Neutrophil (primary cell): ENCODE data around the gene ANXA5.

ENCODE experiments used
- H3K27ac ChIP-seq: fragments of 200-600 bp; sonication (generic); 2 replicates; pipeline ENCODE4 v1.5.1; 2016; ENCODE audit warnings: mild to moderate bottlenecking, moderate library complexity
- H3K27me3 ChIP-seq: fragments of 200-600 bp; sonication (generic); 2 replicates; pipeline ENCODE4 v1.6.0; 2016; ENCODE audit warnings: mild to moderate bottlenecking
- H3K36me3 ChIP-seq: fragments of 200-600 bp; sonication (generic); 2 replicates; pipeline ENCODE4 v1.5.1; 2017
- H3K4me1 ChIP-seq, 2 experiments: fragments of 200-600 bp in 1 of 2; sonication (generic) in 1 of 2; 1 replicate in 1 of 2; 2 replicates in 1 of 2; pipeline versions ENCODE4 v1.5.1 to v1.6.1; 2013 to 2016; ENCODE audit warnings: low read depth in 1 of 2, low read length in 1 of 2, mild to moderate bottlenecking in 1 of 2, moderate library complexity in 1 of 2; ENCODE audit not compliant: control insufficient read depth in 1 of 2, insufficient read depth in 1 of 2
- H3K4me3 ChIP-seq, 2 experiments: fragments of 200-600 bp in 1 of 2; sonication (generic) in 1 of 2; 1 replicate in 1 of 2; 2 replicates in 1 of 2; pipeline ENCODE4 v1.5.1; 2013 to 2016; ENCODE audit warnings: low read depth in 1 of 2, low read length in 1 of 2, mild to moderate bottlenecking in 1 of 2, moderate library complexity in 1 of 2
- H3K9me3 ChIP-seq: fragments of 200-600 bp; sonication (generic); 2 replicates; pipeline ENCODE4 v1.5.1; 2016
- CTCF ChIP-seq: fragments of 200-600 bp; sonication (generic); IDR thresholded peaks from 2 replicates; pipeline ENCODE4 v1.5.1; 2016; ENCODE audit warnings: antibody characterized with exemption

Gene ANXA5

DNA sequence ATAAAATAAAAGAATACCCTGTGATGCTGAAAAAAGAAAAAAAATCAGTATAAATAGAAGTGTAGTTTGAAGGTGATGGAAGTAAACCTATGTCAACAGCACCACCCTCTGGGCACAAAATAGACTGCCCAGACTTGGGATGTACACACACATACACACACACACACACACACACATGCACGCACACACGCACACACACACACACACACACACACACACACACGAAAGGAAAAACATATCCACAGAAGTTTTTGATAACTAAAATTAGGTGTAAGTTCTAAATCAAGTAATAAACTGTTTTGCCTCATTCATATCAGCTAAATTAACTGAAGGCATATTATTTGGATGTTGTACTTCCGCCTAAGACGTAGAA, 40.5 kb downstream of the ANXA5 start:
- Histone ChIP-seq H3K4me3 (no peak overlapping the region), H3K4me1 (no peaks in the 10 kb centered on the region), H3K27me3 (no peaks in the 10 kb centered on the region), H3K9me3 (no peaks in the 10 kb centered on the region), H3K36me3 (no peaks in the 10 kb centered on the region), H3K27ac (no peak overlapping the region)
- TF ChIP-seq CTCF = no peak

DNA sequence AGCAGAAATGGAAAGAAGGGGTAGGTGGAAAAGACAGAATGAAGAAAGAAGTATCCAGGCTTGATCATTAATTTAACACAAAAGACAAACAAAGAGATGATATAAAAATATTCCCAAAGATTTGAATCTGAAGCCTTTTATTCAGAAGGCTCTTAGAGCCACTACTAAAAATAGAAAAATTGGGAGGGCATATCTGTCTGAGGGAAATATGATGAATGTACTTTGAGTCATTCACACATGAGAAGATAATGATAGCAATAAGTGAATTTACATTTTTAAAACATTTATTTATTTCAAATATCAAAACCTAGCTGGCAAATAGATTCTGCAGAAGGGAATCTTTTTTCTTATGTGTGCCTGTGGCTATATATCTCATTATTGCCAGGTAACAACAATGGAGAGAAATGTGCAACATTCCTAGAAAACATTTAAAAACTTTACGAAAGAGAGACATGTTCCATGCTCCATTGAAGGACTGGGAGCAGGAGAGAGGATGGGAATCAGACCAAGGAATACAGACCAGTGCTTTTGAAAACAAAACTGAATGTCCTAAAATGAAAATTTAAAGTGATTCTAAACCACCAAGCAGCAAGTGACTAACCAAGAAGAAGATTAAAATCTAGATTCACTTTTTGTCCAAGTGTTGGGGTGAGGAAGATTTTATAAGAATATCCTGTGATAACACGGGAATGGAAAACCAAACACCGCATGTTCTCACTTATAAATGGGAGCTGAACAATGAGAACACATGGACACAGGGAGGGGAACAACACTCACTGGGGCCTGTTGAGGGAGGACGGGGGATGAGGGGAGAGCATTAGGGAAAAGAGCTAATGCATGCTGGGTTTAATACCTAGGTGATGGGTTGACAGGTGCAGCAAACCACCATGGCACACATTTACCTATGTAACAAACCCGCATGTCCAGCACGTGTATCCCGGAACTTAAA, 41.2 kb downstream of the ANXA5 start:
- no peaks in the 10 kb centered on the region for H3K9me3 ChIP-seq
- H3K4me3 ChIP-seq = no peak overlapping the region
- H3K4me1 ChIP-seq = no peaks in the 10 kb centered on the region
- H3K27me3 ChIP-seq = no peaks in the 10 kb centered on the region
- H3K27ac ChIP-seq = no peak overlapping the region
- no peaks in the 10 kb centered on the region for H3K36me3 ChIP-seq
- TF ChIP-seq CTCF = no peak

GRCh38 chr4:121654738-121655137, 42.0 kb downstream of the ANXA5 start:
- Histone ChIP-seq H3K27ac (no peak overlapping the region), H3K9me3 (no peaks in the 10 kb centered on the region), H3K27me3 (no peaks in the 10 kb centered on the region), H3K36me3 (no peaks in the 10 kb centered on the region), H3K4me1 (no peaks in the 10 kb centered on the region), H3K4me3 (no peak overlapping the region)
- TF ChIP-seq CTCF = no peak

GRCh38 chr4:121653986-121654385, 42.8 kb downstream of the ANXA5 start:
- Histone ChIP-seq H3K4me1 (no peaks in the 10 kb centered on the region), H3K27me3 (no peaks in the 10 kb centered on the region), H3K27ac (no peak overlapping the region), H3K9me3 (no peaks in the 10 kb centered on the region), H3K4me3 (no peak overlapping the region), H3K36me3 (no peaks in the 10 kb centered on the region)
- TF ChIP-seq CTCF = no peak

- Histone ChIP-seq H3K9me3 (no peaks in the 10 kb centered on the region), H3K4me1 (no peaks in the 10 kb centered on the region), H3K27ac (no peak overlapping the region), H3K36me3 (no peaks in the 10 kb centered on the region), H3K4me3 (no peak overlapping the region), H3K27me3 (no peaks in the 10 kb centered on the region)
- TF ChIP-seq CTCF = no peak
Observed at GRCh38 chr4:121653214-121653613, 43.6 kb downstream of the ANXA5 start.
